GM06990 (cell line): Measurements from ENCODE around the gene ADK.
A peak's percentile ranks its signal among the peaks of the same experiment; 100 is the strongest.
"Not testable (repeated sequence)": the region's sequence is repeated elsewhere in the genome, so short reads cannot be mapped to it uniquely, and the experiment has no call there.

Experiments used
- DNase-seq: peaks from one replicate; pipeline ENCODE4 v3.0.0-alpha.2; 2011; ENCODE audit not compliant: insufficient read length; ENCODE audit errors: extremely low read depth
- H3K27me3 ChIP-seq: replicated peaks from 2 replicates; pipeline ENCODE4 v1.6.0; 2011; ENCODE audit warnings: low read length; ENCODE audit not compliant: control insufficient read depth, insufficient read depth
- H3K36me3 ChIP-seq: 2 replicates; pipeline ENCODE4 v1.5.1; 2011; ENCODE audit warnings: low read length; ENCODE audit not compliant: control insufficient read depth, insufficient read depth
- H3K4me3 ChIP-seq: replicated peaks from 2 replicates; pipeline ENCODE4 v1.5.1; 2011; ENCODE audit warnings: low read depth, mild to moderate bottlenecking, control low read depth, low read length
- CTCF ChIP-seq: IDR thresholded peaks from 2 replicates; pipeline ENCODE4 v1.5.1; 2011; ENCODE audit warnings: low read length, control low read depth, mild to moderate bottlenecking, inconsistent platforms; ENCODE audit not compliant: insufficient read depth, poor library complexity, severe bottlenecking

The ADK gene

GRCh38 chr10:74178042-74178791 is 27.2 kb downstream of the ADK start:
- no peak for DNase-seq
- Histone ChIP-seq H3K27me3 (no peaks in the 10 kb centered on the region), H3K36me3 (no peaks in the 10 kb centered on the region), H3K4me3 (peak overlapping the region; percentile 29)
- no peak for TF ChIP-seq CTCF

- DNase-seq, result no peak
- H3K4me3 ChIP-seq, result no peak overlapping the region; the same call in 1 of the 2 replicates
- H3K36me3 ChIP-seq, result no peaks in the 10 kb centered on the region
- H3K27me3 ChIP-seq, result no peaks in the 10 kb centered on the region
- no peak for TF ChIP-seq CTCF
Measured at GRCh38 chr10:74179111-74179710, 28.2 kb downstream of the ADK start.

- no peak for TF ChIP-seq CTCF
- Histone ChIP-seq H3K4me3 (no peak overlapping the region), H3K36me3 (no peaks in the 10 kb centered on the region), H3K27me3 (no peaks in the 10 kb centered on the region)
- no peak for DNase-seq
Measured at GRCh38 chr10:74186678-74187077, 35.7 kb downstream of the ADK start.

- Histone ChIP-seq H3K4me3 (no peak overlapping the region), H3K36me3 (no peaks in the 10 kb centered on the region), H3K27me3 (no peaks in the 10 kb centered on the region)
- TF ChIP-seq CTCF, result no peak
- DNase-seq, result no peak
Measured at GRCh38 chr10:74187237-74187636, 36.2 kb downstream of the ADK start.

- not testable (repeated sequence) for DNase-seq, H3K36me3 ChIP-seq, H3K4me3 ChIP-seq, H3K27me3 ChIP-seq
Measured at GRCh38 chr10:74188617-74189016, 37.6 kb downstream of the ADK start.

- Histone ChIP-seq H3K27me3 (no peaks in the 10 kb centered on the region), H3K4me3 (0 out of 2 replicates have a peak overlapping the region, but pooled peaks have one; percentile 1), H3K36me3 (no peaks in the 10 kb centered on the region)
- DNase-seq, result no peak
- no peak for TF ChIP-seq CTCF
Measured at GRCh38 chr10:74189999-74190421, 39.0 kb downstream of the ADK start.
